Thoracic aorta (tissue), 2 donors: Measurements from ENCODE around the gene BTBD2. TPM values are rescaled to one million over a fixed set of nuclear protein-coding genes. Genes with fewer than 3 reads are reported as not detected.

Experiments used
- ATAC-seq: fragments of 150-250 bp; one replicate; pipeline ENCODE4 v1.8.0; 2017; ENCODE audit warnings: low read depth; ENCODE audit not compliant: insufficient number of reproducible peaks, low FRiP score
- DNase-seq: peaks from one replicate; pipeline ENCODE4 v3.0.0-alpha.2; 2020; ENCODE audit warnings: low spot score
- H3K27ac ChIP-seq, 2 donors: fragments of 200-600 bp; sonication (generic); 1 replicate in 1 of 2; 2 replicates in 1 of 2; pipeline ENCODE4 v1.5.1; 2016; ENCODE audit warnings: mild to moderate bottlenecking in 2 of 2, moderate library complexity in 2 of 2
- H3K27me3 ChIP-seq: fragments of 200-600 bp; sonication (generic); replicated peaks from 2 replicates; pipeline ENCODE4 v1.6.0; 2016; ENCODE audit warnings: mild to moderate bottlenecking; ENCODE audit not compliant: insufficient read depth
- H3K36me3 ChIP-seq: fragments of 200-600 bp; sonication (generic); one replicate; pipeline ENCODE4 v1.5.1; 2016
- H3K4me1 ChIP-seq, 2 donors: fragments of 200-600 bp; sonication (generic); 1 replicate in 1 of 2; 2 replicates in 1 of 2; pipeline versions ENCODE4 v1.5.1 to v1.6.0; 2016; ENCODE audit warnings: low read depth in 2 of 2, mild to moderate bottlenecking in 1 of 2; ENCODE audit not compliant: control insufficient read depth in 1 of 2
- H3K4me3 ChIP-seq: fragments of 200-600 bp; sonication (generic); 2 replicates; pipeline ENCODE4 v1.5.1; 2016; ENCODE audit warnings: mild to moderate bottlenecking
- H3K9me3 ChIP-seq: fragments of 200-600 bp; sonication (generic); 2 replicates; pipeline ENCODE4 v1.5.1; 2016
- CTCF ChIP-seq: fragments of 200-600 bp; sonication (generic); IDR thresholded peaks from one replicate; pipeline ENCODE4 v1.5.1; 2019; ENCODE audit warnings: antibody characterized with exemption
- total RNA-seq, 2 donors: library from RNA; depleted of rRNA; stranded (reverse); fragments of >200 nt; gene quantifications; one replicate each; pipeline versions ENCODE4 v1.1.0 to v1.2.3, GENCODE V29; 2016

Gene BTBD2
- total RNA-seq, 2 donors from 2014 or later, result 43.2 to 107 TPM

GRCh38 chr19:1953037-1953436 is 62.5 kb downstream of the BTBD2 start:
- TF ChIP-seq CTCF, result no peak
- Histone ChIP-seq H3K4me3 (no peak overlapping the region), H3K27me3 (no peaks in the 10 kb centered on the region), H3K27ac (no peak overlapping the region), H3K4me1 (no peaks in the 10 kb centered on the region), H3K36me3 (no peaks in the 10 kb centered on the region), H3K9me3 (no peaks in the 10 kb centered on the region)
- no peak for DNase-seq
- no peak for ATAC-seq

- no peak for TF ChIP-seq CTCF
- Histone ChIP-seq H3K27ac (no peak overlapping the region), H3K9me3 (no peaks in the 10 kb centered on the region), H3K4me1 (no peaks in the 10 kb centered on the region), H3K4me3 (no peak overlapping the region), H3K27me3 (no peaks in the 10 kb centered on the region), H3K36me3 (no peaks in the 10 kb centered on the region)
- DNase-seq (no peak), ATAC-seq (no peak)
These were observed 62.9 kb downstream of the BTBD2 start for GRCh38 chr19:1952635-1953034.

- no peaks in the 10 kb centered on the region for H3K9me3 ChIP-seq
- no peak overlapping the region for H3K27ac ChIP-seq
- no peak overlapping the region for H3K4me3 ChIP-seq
- no peaks in the 10 kb centered on the region for H3K4me1 ChIP-seq
- no peak for TF ChIP-seq CTCF
- H3K36me3 ChIP-seq, result no peaks in the 10 kb centered on the region
- DNase-seq (no peak), ATAC-seq (no peak)
- H3K27me3 ChIP-seq, result no peaks in the 10 kb centered on the region
These were observed 64.9 kb downstream of the BTBD2 start for GRCh38 chr19:1950640-1951039.

GRCh38 chr19:1949304-1950101 is 66.0 kb downstream of the BTBD2 start:
- no peak for ATAC-seq
- Histone ChIP-seq H3K27me3 (no peaks in the 10 kb centered on the region), H3K27ac (no peak overlapping the region), H3K4me3 (no peak overlapping the region), H3K36me3 (no peaks in the 10 kb centered on the region), H3K4me1 (no peaks in the 10 kb centered on the region), H3K9me3 (no peaks in the 10 kb centered on the region)
- no peak for DNase-seq
- no peak for TF ChIP-seq CTCF

GRCh38 chr19:1947651-1948209 is 67.8 kb downstream of the BTBD2 start:
- H3K27me3 ChIP-seq, result no peaks in the 10 kb centered on the region
- H3K4me3 ChIP-seq, result no peak overlapping the region
- DNase-seq (no peak), ATAC-seq (no peak)
- no peak for TF ChIP-seq CTCF
- no peaks in the 10 kb centered on the region for H3K36me3 ChIP-seq
- no peak overlapping the region for H3K27ac ChIP-seq
- H3K4me1 ChIP-seq, result peaks cover 11 to 12% of the 10 kb centered on the region in 2 donors
- H3K9me3 ChIP-seq, result no peaks in the 10 kb centered on the region
